SU-DHL-6 (cell line): Measurements from ENCODE around the gene FAM163A.

ENCODE experiments used
- H2AFZ ChIP-seq: fragments of 200-600 bp; sonication (generic); 2 replicates; pipeline ENCODE4 v1.6.1; 2014; ENCODE audit warnings: low read depth, mild to moderate bottlenecking, moderate library complexity, mixed read lengths, antibody characterized with exemption, low read length; ENCODE audit not compliant: severe bottlenecking
- H3F3A ChIP-seq: fragments of 200-600 bp; shearing (Covaris generic); 2 replicates; pipeline ENCODE4 v1.6.0; 2016; ENCODE audit warnings: antibody characterized with exemption, mild to moderate bottlenecking; ENCODE audit not compliant: insufficient read depth
- H3K27ac ChIP-seq: fragments of 200-600 bp; sonication (generic); 2 replicates; pipeline ENCODE4 v1.5.1; 2016; ENCODE audit warnings: low read depth, mild to moderate bottlenecking, low read length, moderate library complexity, mixed read lengths
- H3K27me3 ChIP-seq: fragments of 200-600 bp; sonication (generic), shearing (Covaris generic); 2 replicates; pipeline ENCODE4 v1.6.0; 2014; ENCODE audit warnings: mild to moderate bottlenecking, low read length
- H3K36me3 ChIP-seq: fragments of 200-600 bp; sonication (generic); 2 replicates; pipeline ENCODE4 v1.6.1; 2014; ENCODE audit warnings: mild to moderate bottlenecking, low read length, mixed read lengths
- H3K4me2 ChIP-seq: fragments of 300-600, 200-600 bp; shearing (Covaris generic), sonication (generic); 2 replicates; pipeline ENCODE4 v1.6.0; 2014; ENCODE audit warnings: low read length, low read depth, mild to moderate bottlenecking; ENCODE audit not compliant: poor library complexity, severe bottlenecking
- H3K4me3 ChIP-seq: fragments of 200-600 bp; sonication (generic); 2 replicates; pipeline ENCODE4 v1.5.1; 2014; ENCODE audit warnings: antibody characterized with exemption, low read length, mild to moderate bottlenecking, mixed read lengths; ENCODE audit not compliant: insufficient read depth, poor library complexity, severe bottlenecking
- H3K79me2 ChIP-seq: fragments of 200-600 bp; sonication (generic); 2 replicates; pipeline ENCODE4 v1.6.1; 2014; ENCODE audit warnings: mild to moderate bottlenecking, low read length, moderate library complexity; ENCODE audit not compliant: insufficient read depth
- H3K9ac ChIP-seq: fragments of 200-600 bp; sonication (generic); 2 replicates; pipeline ENCODE4 v1.7.0; 2014; ENCODE audit warnings: mild to moderate bottlenecking, low read length
- H3K9me2 ChIP-seq: fragments of 200-600 bp; sonication (generic); replicated peaks from 2 replicates; pipeline ENCODE4 v1.6.1; 2014; ENCODE audit warnings: low read length; ENCODE audit not compliant: insufficient read depth
- H3K9me3 ChIP-seq: fragments of 200-600 bp; sonication (generic); 2 replicates; pipeline ENCODE4 v1.6.1; 2014; ENCODE audit warnings: low read length, mixed read lengths; ENCODE audit not compliant: insufficient read depth
- H4K20me1 ChIP-seq: fragments of 200-600 bp; sonication (generic); 2 replicates; pipeline ENCODE4 v1.6.1; 2014; ENCODE audit warnings: low read depth, mild to moderate bottlenecking, antibody characterized with exemption, low read length, moderate library complexity, mixed read lengths
- CTCF ChIP-seq: fragments of 200-600 bp; sonication (generic); IDR thresholded peaks from one replicate; pipeline ENCODE4 v1.5.1; 2017; ENCODE audit warnings: antibody characterized with exemption, mild to moderate bottlenecking, low read length, moderate library complexity; ENCODE audit not compliant: insufficient read depth, poor library complexity, severe bottlenecking
- EZH2phosphoT487 ChIP-seq: fragments of 200-600 bp; sonication (generic), shearing (Covaris generic); conservative IDR thresholded peaks from 2 replicates; pipeline ENCODE4 v1.6.1; 2018; ENCODE audit warnings: mild to moderate bottlenecking, antibody characterized with exemption, low read length, moderate library complexity, mixed read lengths

The FAM163A gene

DNA sequence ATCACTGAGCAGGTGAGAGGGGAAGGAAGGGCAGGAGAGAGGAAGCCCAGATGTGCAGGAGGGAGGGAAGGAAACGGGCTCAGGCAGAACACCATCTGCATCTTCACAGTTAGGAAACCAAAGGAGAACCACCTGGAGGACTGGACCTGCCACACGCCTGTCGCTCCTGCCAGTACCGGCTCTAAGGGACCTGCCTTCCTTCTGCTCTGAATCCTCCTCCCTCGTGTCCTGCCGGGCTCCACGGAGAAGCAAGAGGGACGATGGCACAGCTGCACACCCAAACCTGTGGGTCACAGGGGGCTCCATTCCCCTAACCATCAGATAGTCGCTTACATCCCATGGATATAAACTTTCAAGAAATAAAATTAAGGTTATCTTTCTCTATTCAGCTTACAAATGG lies 78.4 kb downstream of the FAM163A start:
- H3K9me3 ChIP-seq: no peaks in the 10 kb centered on the region
- TF ChIP-seq EZH2phosphoT487 (no peak), CTCF (no peak)
- no peak overlapping the region for H3K4me3 ChIP-seq
- no peaks in the 10 kb centered on the region for H3K27me3 ChIP-seq
- no peaks in the 10 kb centered on the region for H4K20me1 ChIP-seq
- no peak overlapping the region for H3K27ac ChIP-seq
- no peaks in the 10 kb centered on the region for H3K79me2 ChIP-seq
- H3F3A ChIP-seq: no peaks in the 10 kb centered on the region
- no peak overlapping the region for H3K4me2 ChIP-seq
- H3K9me2 ChIP-seq: no peaks in the 10 kb centered on the region
- no peak overlapping the region for H3K9ac ChIP-seq
- H3K36me3 ChIP-seq: no peaks in the 10 kb centered on the region
- H2AFZ ChIP-seq: no peak overlapping the region

GRCh38 chr1:179822065-179822464 lies 79.0 kb downstream of the FAM163A start:
- Histone ChIP-seq H3K36me3 (no peaks in the 10 kb centered on the region), H2AFZ (no peak overlapping the region), H3K9me3 (no peaks in the 10 kb centered on the region), H3K9ac (no peak overlapping the region), H3F3A (no peaks in the 10 kb centered on the region), H3K79me2 (no peaks in the 10 kb centered on the region), H3K4me2 (no peak overlapping the region), H3K4me3 (no peak overlapping the region), H3K27ac (no peak overlapping the region), H3K27me3 (no peaks in the 10 kb centered on the region), H3K9me2 (no peaks in the 10 kb centered on the region), H4K20me1 (no peaks in the 10 kb centered on the region)
- no peak for TF ChIP-seq CTCF
- TF ChIP-seq EZH2phosphoT487: no peak

DNA sequence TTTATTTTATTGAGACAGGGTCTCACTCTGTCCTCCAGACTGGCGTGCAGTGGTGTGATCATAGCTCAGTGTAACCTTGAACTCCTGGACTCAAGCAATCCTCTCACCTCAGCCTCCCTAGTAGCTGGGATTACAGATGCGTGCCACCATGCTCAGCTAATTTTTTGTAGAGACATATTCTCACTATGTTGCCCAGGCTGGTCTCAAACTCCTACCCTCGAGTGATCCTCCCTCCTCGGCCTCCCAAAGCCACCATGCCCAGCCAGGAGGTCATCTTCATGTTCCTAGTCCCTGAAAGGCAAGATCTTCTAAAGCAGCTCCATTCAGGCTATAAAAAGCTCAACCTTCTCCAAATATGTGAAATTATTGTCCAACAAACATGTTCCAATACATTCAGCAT lies 80.6 kb downstream of the FAM163A start:
- H3K9me3 ChIP-seq: no peaks in the 10 kb centered on the region
- no peak overlapping the region for H2AFZ ChIP-seq

More for the DNA sequence above, 80.6 kb downstream of the FAM163A start:
- H4K20me1 ChIP-seq: no peaks in the 10 kb centered on the region
- H3K27ac ChIP-seq: no peak overlapping the region
- no peaks in the 10 kb centered on the region for H3F3A ChIP-seq
- H3K36me3 ChIP-seq: no peaks in the 10 kb centered on the region
- no peaks in the 10 kb centered on the region for H3K79me2 ChIP-seq
- H3K9ac ChIP-seq: no peak overlapping the region
- H3K4me2 ChIP-seq: no peak overlapping the region
- no peaks in the 10 kb centered on the region for H3K9me2 ChIP-seq
- no peaks in the 10 kb centered on the region for H3K27me3 ChIP-seq
- no peak for TF ChIP-seq CTCF
- no peak for TF ChIP-seq EZH2phosphoT487
- no peak overlapping the region for H3K4me3 ChIP-seq
